RWPE2 (cell line): ENCODE measurements around the gene TRIM42.

ENCODE experiments used
- ATAC-seq: fragments of 200-7000 bp; cut with Tn5 transposase; 3 replicates; pipeline ENCODE4 v1.9.1; 2021; ENCODE audit warnings: low read depth
- DNase-seq: peaks from one replicate; pipeline ENCODE4 v3.0.0-alpha.2; 2020; ENCODE audit warnings: low spot score
- H3K27ac ChIP-seq: fragments of 450-650 bp; 2 replicates; pipeline ENCODE4 v1.5.1; 2017; ENCODE audit warnings: mild to moderate bottlenecking; ENCODE audit not compliant: poor library complexity, severe bottlenecking
- H3K27me3 ChIP-seq: fragments of 250-450 bp; sonication (Bioruptor Pico); 2 replicates; pipeline ENCODE4 v1.5.1; 2021; ENCODE audit warnings: mild to moderate bottlenecking, moderate library complexity; ENCODE audit not compliant: insufficient read depth, poor library complexity, severe bottlenecking
- H3K36me3 ChIP-seq: fragments of 250-450 bp; sonication (Bioruptor Pico); 2 replicates; pipeline ENCODE4 v1.5.1; 2020; ENCODE audit warnings: low read depth, mild to moderate bottlenecking, moderate library complexity
- H3K4me1 ChIP-seq: fragments of 250-450 bp; sonication (Bioruptor Pico); 2 replicates; pipeline ENCODE4 v1.5.1; 2021; ENCODE audit warnings: mild to moderate bottlenecking, moderate library complexity; ENCODE audit not compliant: insufficient read depth, poor library complexity, severe bottlenecking
- H3K4me3 ChIP-seq: fragments of 250-450 bp; sonication (Bioruptor Pico); 2 replicates; pipeline ENCODE4 v1.5.1; 2021; ENCODE audit warnings: mild to moderate bottlenecking, moderate library complexity; ENCODE audit not compliant: severe bottlenecking
- H3K9me3 ChIP-seq: fragments of 250-450 bp; sonication (Bioruptor Pico); 2 replicates; pipeline ENCODE4 v1.5.1; 2021; ENCODE audit warnings: mild to moderate bottlenecking, moderate library complexity; ENCODE audit not compliant: severe bottlenecking
- CTCF ChIP-seq: fragments of 450-650 bp; IDR thresholded peaks from one replicate; pipeline ENCODE4 v1.5.1; 2017; ENCODE audit warnings: mild to moderate bottlenecking, moderate library complexity; ENCODE audit not compliant: poor library complexity, severe bottlenecking

The TRIM42 gene

GRCh38 chr3:140677764-140678163 lies at the start of gene TRIM42:
TSS of gene TRIM42 (plus strand) at chr3:140678064. CDS start at chr3:140678230, 166 bp downstream.
- DNase-seq (no peak), ATAC-seq (no peak)
- no peaks in the 10 kb centered on the region for H3K4me1 ChIP-seq
- H3K27me3 ChIP-seq: no peaks in the 10 kb centered on the region
- no peak within 1 kb of the TSS for H3K27ac ChIP-seq
- TF ChIP-seq CTCF: no peak
- no peaks in the 10 kb centered on the region for H3K9me3 ChIP-seq
- H3K36me3 ChIP-seq: no peaks in the 10 kb centered on the region
- no peak within 1 kb of the TSS for H3K4me3 ChIP-seq

- TF ChIP-seq CTCF: no peak
- DNase-seq: no peak
- no peaks in the 10 kb centered on the region for H3K27me3 ChIP-seq
- peaks cover 18% of the 10 kb centered on the region for H3K4me1 ChIP-seq
- ATAC-seq: no peak
- no peaks in the 10 kb centered on the region for H3K36me3 ChIP-seq
- no peak overlapping the region for H3K4me3 ChIP-seq
- no peaks in the 10 kb centered on the region for H3K9me3 ChIP-seq
- peak overlapping the region; percentile 90 for H3K27ac ChIP-seq
Observed at GRCh38 chr3:140628606-140629005, 49.3 kb upstream of the TRIM42 start.

GRCh38 chr3:140629357-140630137 lies 48.3 kb upstream of the TRIM42 start:
- Histone ChIP-seq H3K27me3 (no peaks in the 10 kb centered on the region), H3K9me3 (no peaks in the 10 kb centered on the region), H3K4me3 (no peak overlapping the region), H3K4me1 (peaks cover 18% of the 10 kb centered on the region), H3K27ac (peak overlapping the region; percentile 90), H3K36me3 (no peaks in the 10 kb centered on the region)
- DNase-seq (no peak), ATAC-seq (peak; percentile 97)
- TF ChIP-seq CTCF: no peak

GRCh38 chr3:140630366-140630765 lies 47.5 kb upstream of the TRIM42 start:
- Histone ChIP-seq H3K4me3 (no peak overlapping the region), H3K27ac (peak overlapping the region; percentile 90), H3K27me3 (no peaks in the 10 kb centered on the region), H3K36me3 (no peaks in the 10 kb centered on the region), H3K9me3 (no peaks in the 10 kb centered on the region), H3K4me1 (peaks cover 18% of the 10 kb centered on the region)
- no peak for TF ChIP-seq CTCF
- DNase-seq (no peak), ATAC-seq (no peak)

- TF ChIP-seq CTCF: no peak
- Histone ChIP-seq H3K36me3 (no peaks in the 10 kb centered on the region), H3K9me3 (no peaks in the 10 kb centered on the region), H3K27me3 (no peaks in the 10 kb centered on the region), H3K4me1 (peaks cover 18% of the 10 kb centered on the region), H3K4me3 (no peak overlapping the region), H3K27ac (peak overlapping the region; percentile 90)
- ATAC-seq (no peak), DNase-seq (no peak)
Observed at GRCh38 chr3:140630866-140631265, 47.0 kb upstream of the TRIM42 start.
